SK-N-SH (cell line): ENCODE data around the gene CHD8.

Experiments
- EP300 ChIP-seq, 2 experiments: IDR thresholded peaks; 2 replicates each; pipeline versions ENCODE4 v1.4.0 to v1.6.1; 2012; ENCODE audit warnings: borderline replicate concordance in 1 of 2, low read depth in 1 of 2, low read length in 1 of 2
- EZH2phosphoT487 ChIP-seq: fragments of 200-600 bp; sonication (generic); IDR thresholded peaks from 2 replicates; pipeline ENCODE4 v1.6.1; 2017; ENCODE audit warnings: low read depth, mixed run types, mild to moderate bottlenecking, antibody characterized with exemption, moderate library complexity, borderline replicate concordance
- FOXM1 ChIP-seq: IDR thresholded peaks from 2 replicates; pipeline ENCODE4 v1.4.0; 2012; ENCODE audit warnings: low read depth, mild to moderate bottlenecking
- JUND ChIP-seq: IDR thresholded peaks from 2 replicates; pipeline ENCODE4 v1.4.0; 2012
- NRF1 ChIP-seq: IDR thresholded peaks from 2 replicates; pipeline ENCODE4 v1.6.1; 2012; ENCODE audit warnings: low read depth, mild to moderate bottlenecking, low read length
- PBX3 ChIP-seq: IDR thresholded peaks from 2 replicates; pipeline ENCODE4; 2012
- POLR2AphosphoS5 ChIP-seq: IDR thresholded peaks from 2 replicates; pipeline ENCODE4 v1.6.1; 2012; ENCODE audit warnings: low read depth, low read length
- RAD21 ChIP-seq: IDR thresholded peaks from 2 replicates; pipeline ENCODE4 v1.6.1; 2012; ENCODE audit warnings: mild to moderate bottlenecking, low read length
- SMC3 ChIP-seq: IDR thresholded peaks from 2 replicates; pipeline ENCODE4 v1.6.1; 2012; ENCODE audit warnings: low read depth, low read length, improper control_type of control experiment
- YY1 ChIP-seq: IDR thresholded peaks from 2 replicates; pipeline ENCODE4 v1.4.0; 2012; ENCODE audit warnings: low read depth, mild to moderate bottlenecking
- TF ChIP-seq, protein P1 (sequence below): fragments of 200-600 bp; sonication (generic); IDR thresholded peaks from 2 replicates; pipeline ENCODE4 v1.6.1; 2017; ENCODE audit warnings: antibody characterized with exemption, mild to moderate bottlenecking, moderate library complexity
- TF ChIP-seq, protein P2 (sequence below): IDR thresholded peaks from 2 replicates; pipeline ENCODE4 v1.4.0; 2012; ENCODE audit warnings: low read depth
- TF ChIP-seq, protein P3 (sequence below): IDR thresholded peaks from 2 replicates; pipeline ENCODE4 v1.6.1; 2012; ENCODE audit warnings: mild to moderate bottlenecking, low read depth, low read length, moderate library complexity

- TF ChIP-seq POLR2AphosphoS5 (no peak), FOXM1 (no peak), NRF1 (no peak), YY1 (no peak), RAD21 (no peak), EZH2phosphoT487 (no peak), SMC3 (no peak), JUND (no peak), EP300 (IDR thresholded peaks at IDR 0.05; ENCODE audit: borderline replicate concordance in 1 of 2, low read depth in 1 of 2, low read length in 1 of 2) (no peak), PBX3 (no peak)
- TF ChIP-seq, protein P1, sequence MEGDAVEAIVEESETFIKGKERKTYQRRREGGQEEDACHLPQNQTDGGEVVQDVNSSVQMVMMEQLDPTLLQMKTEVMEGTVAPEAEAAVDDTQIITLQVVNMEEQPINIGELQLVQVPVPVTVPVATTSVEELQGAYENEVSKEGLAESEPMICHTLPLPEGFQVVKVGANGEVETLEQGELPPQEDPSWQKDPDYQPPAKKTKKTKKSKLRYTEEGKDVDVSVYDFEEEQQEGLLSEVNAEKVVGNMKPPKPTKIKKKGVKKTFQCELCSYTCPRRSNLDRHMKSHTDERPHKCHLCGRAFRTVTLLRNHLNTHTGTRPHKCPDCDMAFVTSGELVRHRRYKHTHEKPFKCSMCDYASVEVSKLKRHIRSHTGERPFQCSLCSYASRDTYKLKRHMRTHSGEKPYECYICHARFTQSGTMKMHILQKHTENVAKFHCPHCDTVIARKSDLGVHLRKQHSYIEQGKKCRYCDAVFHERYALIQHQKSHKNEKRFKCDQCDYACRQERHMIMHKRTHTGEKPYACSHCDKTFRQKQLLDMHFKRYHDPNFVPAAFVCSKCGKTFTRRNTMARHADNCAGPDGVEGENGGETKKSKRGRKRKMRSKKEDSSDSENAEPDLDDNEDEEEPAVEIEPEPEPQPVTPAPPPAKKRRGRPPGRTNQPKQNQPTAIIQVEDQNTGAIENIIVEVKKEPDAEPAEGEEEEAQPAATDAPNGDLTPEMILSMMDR = no peak
- TF ChIP-seq, protein P2, sequence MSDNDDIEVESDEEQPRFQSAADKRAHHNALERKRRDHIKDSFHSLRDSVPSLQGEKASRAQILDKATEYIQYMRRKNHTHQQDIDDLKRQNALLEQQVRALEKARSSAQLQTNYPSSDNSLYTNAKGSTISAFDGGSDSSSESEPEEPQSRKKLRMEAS = no peak
- TF ChIP-seq, protein P3, sequence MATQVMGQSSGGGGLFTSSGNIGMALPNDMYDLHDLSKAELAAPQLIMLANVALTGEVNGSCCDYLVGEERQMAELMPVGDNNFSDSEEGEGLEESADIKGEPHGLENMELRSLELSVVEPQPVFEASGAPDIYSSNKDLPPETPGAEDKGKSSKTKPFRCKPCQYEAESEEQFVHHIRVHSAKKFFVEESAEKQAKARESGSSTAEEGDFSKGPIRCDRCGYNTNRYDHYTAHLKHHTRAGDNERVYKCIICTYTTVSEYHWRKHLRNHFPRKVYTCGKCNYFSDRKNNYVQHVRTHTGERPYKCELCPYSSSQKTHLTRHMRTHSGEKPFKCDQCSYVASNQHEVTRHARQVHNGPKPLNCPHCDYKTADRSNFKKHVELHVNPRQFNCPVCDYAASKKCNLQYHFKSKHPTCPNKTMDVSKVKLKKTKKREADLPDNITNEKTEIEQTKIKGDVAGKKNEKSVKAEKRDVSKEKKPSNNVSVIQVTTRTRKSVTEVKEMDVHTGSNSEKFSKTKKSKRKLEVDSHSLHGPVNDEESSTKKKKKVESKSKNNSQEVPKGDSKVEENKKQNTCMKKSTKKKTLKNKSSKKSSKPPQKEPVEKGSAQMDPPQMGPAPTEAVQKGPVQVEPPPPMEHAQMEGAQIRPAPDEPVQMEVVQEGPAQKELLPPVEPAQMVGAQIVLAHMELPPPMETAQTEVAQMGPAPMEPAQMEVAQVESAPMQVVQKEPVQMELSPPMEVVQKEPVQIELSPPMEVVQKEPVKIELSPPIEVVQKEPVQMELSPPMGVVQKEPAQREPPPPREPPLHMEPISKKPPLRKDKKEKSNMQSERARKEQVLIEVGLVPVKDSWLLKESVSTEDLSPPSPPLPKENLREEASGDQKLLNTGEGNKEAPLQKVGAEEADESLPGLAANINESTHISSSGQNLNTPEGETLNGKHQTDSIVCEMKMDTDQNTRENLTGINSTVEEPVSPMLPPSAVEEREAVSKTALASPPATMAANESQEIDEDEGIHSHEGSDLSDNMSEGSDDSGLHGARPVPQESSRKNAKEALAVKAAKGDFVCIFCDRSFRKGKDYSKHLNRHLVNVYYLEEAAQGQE = no peak
Observed at GRCh38 chr14:21436567-21437062, 19.3 kb downstream of the CHD8 start.
